NCI-H2029 treated with DMSO at 0.1 percent for 48 hours (cell line): ENCODE results near the gene GDI1.

Source experiments
- DNase-seq: peaks from one replicate; lab custom pipeline; 2025; lab: John Stamatoyannopoulos, UW

Gene GDI1

DNA sequence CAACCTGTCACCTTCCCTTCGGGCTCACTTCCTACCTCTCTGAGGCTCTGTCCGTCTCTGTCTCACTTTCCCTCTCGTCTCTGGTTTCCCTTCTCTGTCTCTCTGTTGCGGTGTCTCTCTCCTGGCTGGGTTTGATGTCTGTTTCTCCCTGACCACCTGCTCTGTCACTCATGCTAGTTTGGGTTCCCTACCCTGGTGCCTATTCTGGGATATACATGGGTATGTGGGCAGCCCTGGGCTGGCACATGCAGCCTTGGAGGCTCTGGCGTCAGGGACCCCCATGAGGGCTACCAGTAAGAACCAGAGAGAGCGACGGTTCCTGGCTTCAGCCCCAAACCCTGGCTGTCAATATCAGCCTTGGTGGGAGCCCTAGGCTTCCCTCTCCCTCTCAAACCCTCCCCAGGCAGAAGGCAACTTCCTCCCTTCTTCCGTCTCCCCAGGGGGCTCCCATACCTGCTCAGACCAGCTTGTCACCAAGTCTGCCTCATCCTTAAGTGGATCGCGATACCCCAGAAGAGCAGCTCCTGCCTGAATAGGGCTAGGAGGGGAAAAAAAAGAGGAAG lies 28.2 kb upstream of the GDI1 start:
- DNase-seq, result no peak

- DNase-seq, result no peak
Measured at GRCh38 chrX:154409222-154409871, 27.6 kb upstream of the GDI1 start, which contains the start of gene DNASE1L1. Gene DNASE1L1 (minus strand): TSS chrX:154409254. CDS start chrX:154405568, 3,686 bp downstream.

DNA sequence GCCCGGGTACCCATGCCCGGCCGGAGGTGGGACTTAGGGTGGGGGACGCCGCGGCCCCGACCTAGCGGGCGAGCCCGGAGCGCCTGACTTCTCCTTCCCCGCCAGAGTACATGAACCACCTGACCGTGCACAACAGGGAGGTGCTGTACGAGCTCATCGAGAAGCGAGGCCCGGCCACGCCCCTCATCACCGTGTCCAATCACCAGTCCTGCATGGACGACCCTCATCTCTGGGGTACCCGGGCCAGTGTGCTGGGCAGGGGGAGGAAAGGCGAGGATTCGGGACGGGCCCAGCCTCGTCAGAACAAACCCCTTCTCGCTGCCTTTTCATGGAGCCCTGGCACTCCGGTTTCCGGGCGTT lies 25.0 kb upstream of the GDI1 start:
- DNase-seq, result no peak

DNA sequence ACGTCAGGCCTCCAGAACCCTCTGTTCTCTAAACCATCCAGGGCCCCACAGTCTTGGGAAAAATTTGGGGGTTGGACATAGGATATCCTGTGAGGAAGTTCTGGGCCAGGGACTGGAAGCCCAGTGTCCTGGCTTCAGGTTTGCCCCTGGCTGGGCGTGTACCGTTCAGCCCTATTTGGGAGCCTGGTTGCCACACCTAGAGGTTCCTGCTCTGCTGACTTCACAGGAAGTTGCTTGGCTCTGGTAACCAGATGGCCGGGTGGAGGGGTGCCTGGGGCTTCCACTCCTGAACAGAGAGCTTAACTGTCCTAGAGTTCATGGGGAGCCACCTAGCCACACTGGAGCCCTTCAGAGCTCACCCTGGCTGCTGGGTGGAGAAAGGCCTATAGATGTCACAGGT lies 24.5 kb upstream of the GDI1 start:
- no peak for DNase-seq

GRCh38 chrX:154413142-154413541 lies 23.8 kb upstream of the GDI1 start:
- DNase-seq, result no peak

- DNase-seq, result peak; percentile 11
Measured at GRCh38 chrX:154417157-154417556, 19.8 kb upstream of the GDI1 start.

- DNase-seq, result no peak
Measured at GRCh38 chrX:154419189-154419588, 17.8 kb upstream of the GDI1 start.

GRCh38 chrX:154419688-154420401 lies 17.1 kb upstream of the GDI1 start:
- no peak for DNase-seq

GRCh38 chrX:154420402-154420756 lies 16.6 kb upstream of the GDI1 start:
- DNase-seq, result no peak

- DNase-seq, result no peak
Measured at GRCh38 chrX:154426916-154427770, 9.8 kb upstream of the GDI1 start.

DNA sequence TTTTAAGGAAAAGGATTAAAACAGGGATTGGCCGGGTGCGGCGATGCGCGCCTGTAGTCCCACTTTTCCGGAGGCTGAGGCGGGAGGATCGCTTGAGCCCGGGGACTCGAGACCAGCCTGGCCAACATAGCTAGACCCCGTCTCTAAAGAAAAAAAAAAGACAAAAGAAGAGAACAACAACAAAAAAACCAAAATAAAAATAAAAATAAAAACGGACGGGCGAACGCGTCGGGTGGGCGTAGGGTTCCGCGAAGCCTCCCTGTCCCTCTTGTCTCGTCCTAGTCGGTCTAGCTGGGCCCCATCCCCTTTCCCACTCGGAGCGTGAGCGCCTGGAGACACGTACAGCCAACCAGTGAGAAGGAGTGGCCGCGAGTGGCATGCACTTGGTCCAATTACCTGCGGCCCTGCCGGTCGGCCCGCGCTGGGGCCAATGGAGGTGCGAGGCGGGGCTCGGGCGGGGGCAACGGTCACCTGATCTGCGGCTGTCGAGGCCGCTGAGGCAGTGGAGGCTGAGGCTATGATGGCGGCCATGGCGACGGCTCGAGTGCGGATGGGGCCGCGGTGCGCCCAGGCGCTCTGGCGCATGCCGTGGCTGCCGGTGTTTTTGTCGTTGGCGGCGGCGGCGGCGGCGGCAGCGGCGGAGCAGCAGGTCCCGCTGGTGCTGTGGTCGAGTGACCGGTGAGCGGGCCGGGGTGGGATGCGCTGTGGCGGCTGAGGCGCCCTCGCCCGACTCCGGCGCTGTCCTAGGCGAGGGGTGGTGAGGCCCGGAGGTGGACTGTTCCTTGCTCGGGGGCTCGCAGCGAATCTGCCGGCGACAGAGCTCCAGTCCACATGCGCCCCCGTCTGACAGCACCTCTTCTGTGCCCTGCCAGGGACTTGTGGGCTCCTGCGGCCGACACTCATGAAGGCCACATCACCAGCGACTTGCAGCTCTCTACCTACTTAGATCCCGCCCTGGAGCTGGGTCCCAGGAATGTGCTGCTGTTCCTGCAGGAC lies 8.5 kb upstream of the GDI1 start, which contains the start of gene ATP6AP1:
Gene ATP6AP1 (plus strand): TSS at position 502 of the 996 bp plus-strand sequence. CDS start 16 bp downstream, at position 518.
- peak; percentile 42 for DNase-seq

DNA sequence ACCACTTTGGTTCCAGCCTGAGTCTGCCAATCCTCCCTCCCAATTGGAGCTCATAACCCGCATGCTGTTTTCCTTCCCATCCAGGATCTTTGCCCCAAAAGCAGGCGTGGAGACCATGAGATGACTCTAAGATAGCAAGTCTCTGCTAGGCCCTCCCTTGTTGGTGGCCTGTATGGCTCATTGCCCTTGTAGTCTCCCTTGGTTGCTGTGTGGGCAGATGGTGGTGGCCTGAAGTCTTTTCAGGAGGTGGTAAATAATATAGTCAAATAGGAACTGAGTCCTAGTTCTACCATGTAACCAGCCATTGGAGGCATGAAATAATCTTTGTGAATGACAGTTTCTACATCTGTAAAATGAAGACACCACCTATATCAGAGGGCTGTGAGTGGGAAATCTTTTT lies 7.2 kb upstream of the GDI1 start:
- no peak for DNase-seq

- no peak for DNase-seq
Measured at GRCh38 chrX:154430479-154430878, 6.5 kb upstream of the GDI1 start.

GRCh38 chrX:154430916-154431315 lies 6.0 kb upstream of the GDI1 start:
- no peak for DNase-seq

- DNase-seq, result no peak
Measured at GRCh38 chrX:154431341-154431740, 5.6 kb upstream of the GDI1 start.

DNA sequence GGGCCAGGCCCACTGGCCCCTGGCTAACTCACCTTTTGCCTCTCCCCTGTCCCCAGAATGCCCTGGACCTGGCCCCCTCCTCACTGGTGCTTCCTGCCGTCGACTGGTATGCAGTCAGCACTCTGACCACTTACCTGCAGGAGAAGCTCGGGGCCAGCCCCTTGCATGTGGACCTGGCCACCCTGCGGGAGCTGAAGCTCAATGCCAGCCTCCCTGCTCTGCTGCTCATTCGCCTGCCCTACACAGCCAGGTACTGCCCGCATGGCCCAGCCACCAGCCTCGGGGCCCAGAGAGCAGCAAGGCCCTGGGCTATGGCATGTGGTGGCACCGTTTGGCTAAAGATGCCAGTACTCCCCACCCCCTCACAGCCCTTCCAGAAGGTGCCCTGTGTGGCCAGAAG lies 4.7 kb upstream of the GDI1 start:
- no peak for DNase-seq

DNA sequence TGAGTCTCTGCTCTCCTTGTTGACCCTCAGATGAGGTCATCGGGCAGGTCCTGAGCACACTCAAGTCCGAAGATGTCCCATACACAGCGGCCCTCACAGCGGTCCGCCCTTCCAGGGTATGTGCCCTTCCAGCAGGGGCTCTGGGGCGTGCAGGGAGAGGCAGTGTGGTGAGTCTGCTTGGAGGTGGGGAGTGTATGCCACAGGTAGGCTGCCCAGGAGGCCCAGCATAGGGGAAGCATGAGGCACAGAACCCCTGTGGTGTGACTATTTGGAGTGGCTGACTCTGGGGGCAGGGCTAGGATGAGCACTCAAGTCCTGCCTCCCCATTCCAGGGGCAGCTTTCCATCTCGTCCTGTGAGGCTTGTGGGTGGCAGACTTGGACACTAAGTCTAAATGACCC lies 3.3 kb upstream of the GDI1 start:
- DNase-seq, result no peak

GRCh38 chrX:154434394-154435168 lies 2.4 kb upstream of the GDI1 start:
- no peak for DNase-seq

DNA sequence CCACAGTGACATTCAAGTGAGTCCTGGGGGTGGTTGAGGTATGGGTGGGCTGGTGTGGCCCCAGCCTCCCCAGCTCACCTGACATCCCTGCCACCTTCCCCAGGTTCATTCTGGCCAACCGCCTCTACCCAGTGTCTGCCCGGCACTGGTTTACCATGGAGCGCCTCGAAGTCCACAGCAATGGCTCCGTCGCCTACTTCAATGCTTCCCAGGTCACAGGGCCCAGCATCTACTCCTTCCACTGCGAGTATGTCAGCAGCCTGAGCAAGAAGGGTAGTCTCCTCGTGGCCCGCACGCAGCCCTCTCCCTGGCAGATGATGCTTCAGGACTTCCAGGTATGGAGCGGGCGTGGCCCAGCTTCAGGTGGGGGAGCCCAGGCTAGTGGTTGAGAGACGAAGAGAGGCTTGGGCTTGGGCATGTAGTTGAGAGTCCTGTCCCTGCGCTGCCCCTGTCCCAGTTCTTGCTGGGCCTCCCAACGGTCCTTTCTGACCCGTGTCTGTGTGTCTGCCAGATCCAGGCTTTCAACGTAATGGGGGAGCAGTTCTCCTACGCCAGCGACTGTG lies 1.7 kb upstream of the GDI1 start:
- DNase-seq, result no peak

DNA sequence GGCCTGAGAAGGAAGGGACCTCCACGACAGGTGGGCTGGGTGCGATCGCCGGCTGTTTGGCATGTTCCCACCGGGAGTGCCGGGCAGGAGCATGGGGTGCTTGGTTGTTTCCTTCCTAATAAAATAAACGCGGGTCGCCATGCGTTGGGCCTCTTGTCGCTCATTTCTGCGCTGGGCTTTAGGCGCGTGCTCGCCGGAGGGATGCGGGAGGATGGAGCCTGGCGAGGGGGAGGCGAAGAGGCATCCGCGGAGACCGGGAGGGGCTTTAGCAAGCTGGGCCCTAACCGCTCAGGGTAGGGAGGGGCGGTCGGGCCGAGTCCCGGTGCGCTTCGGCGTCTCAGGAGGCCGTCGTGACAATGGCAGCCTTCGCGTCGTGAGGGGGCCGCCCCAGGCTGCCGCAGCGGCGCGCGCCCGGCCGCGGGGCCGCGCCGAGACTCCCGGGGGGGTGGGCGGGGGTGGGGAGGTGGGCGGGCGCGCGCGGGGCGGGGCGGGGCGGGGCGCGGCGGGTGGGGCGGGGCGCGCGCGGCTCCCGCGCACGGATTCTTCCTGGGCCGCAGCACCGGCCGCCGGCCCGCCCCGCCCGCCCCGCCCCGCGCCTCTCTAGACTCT lies 476 bp upstream of the GDI1 start:
- DNase-seq, result no peak
